HCT116 (cell line): ENCODE measurements around the gene NXPE3. TPM values are rescaled to one million over a fixed set of nuclear protein-coding genes. Genes with fewer than 3 reads are reported as not detected.

ENCODE experiments used
- ATAC-seq: fragments of 200-7000 bp; cut with Tn5 transposase; 2 replicates; pipeline ENCODE4 v1.9.1; 2020; ENCODE audit warnings: mild to moderate bottlenecking, moderate library complexity
- BruUV-seq: library from RNA; stranded (reverse); fragments of 400-500 nt; replicated peaks from 2 replicates; lab custom pipeline; 2021; lab: Mats Ljungman, UMichigan
- CTCF ChIA-PET: fragments of 300-600 bp; sonication (Branson Sonifier 250); formaldehyde crosslinking; loops from one replicate; lab custom pipeline; 2021; ENCODE audit warnings: antibody characterized with exemption; lab: Charles Lee
- POLR2A ChIA-PET: fragments of 300-600, 350-600 bp; sonication (Branson Sonifier 250); formaldehyde crosslinking; loops from one replicate; lab custom pipeline; 2021; ENCODE audit warnings: antibody characterized with exemption; lab: Charles Lee
- RAD21 ChIA-PET, 2 experiments: fragments of 300-600 bp; sonication (Branson Sonifier 250); formaldehyde crosslinking; loops; one replicate each; lab custom pipeline; 2023; ENCODE audit warnings: low total read pairs in 2 of 2; ENCODE audit not compliant: uncharacterized antibody in 2 of 2, unreplicated experiment in 2 of 2, low non-redundant PET in 1 of 2; lab: Charles Lee
- DNase-seq: peaks from one replicate; pipeline ENCODE4 v3.0.0-alpha.2; 2010; ENCODE audit warnings: low read depth, low spot score
- H2AFZ ChIP-seq: fragments of 200-600 bp; shearing (Covaris generic), sonication (generic); 2 replicates; pipeline ENCODE4 v1.6.1; 2017; ENCODE audit warnings: low read depth, mixed run types, mixed read lengths, antibody characterized with exemption, low read length; ENCODE audit not compliant: poor library complexity, severe bottlenecking
- H3K27ac ChIP-seq: 2 replicates; pipeline ENCODE4 v1.5.1; 2012; ENCODE audit warnings: low read depth, low read length
- H3K27me3 ChIP-seq: fragments of 200-600 bp; sonication (generic); 2 replicates; pipeline ENCODE4 v1.6.1; 2016; ENCODE audit warnings: mixed run types, low read length, mixed read lengths; ENCODE audit not compliant: insufficient read depth
- H3K36me3 ChIP-seq, 2 experiments: fragments of 200-500 bp in 1 of 2; fragments of 200-600 bp in 1 of 2; sonication (Bioruptor generic) in 1 of 2; sonication (generic) in 1 of 2; 2 replicates each; pipeline versions ENCODE4 v1.5.1 to v1.6.1; 2014 to 2016; ENCODE audit warnings: low read length in 2 of 2, inconsistent platforms in 1 of 2, mixed read lengths in 1 of 2, mixed run types in 1 of 2; ENCODE audit not compliant: insufficient read depth in 2 of 2, control insufficient read depth in 1 of 2
- H3K4me1 ChIP-seq, 2 experiments: fragments of 200-600 bp in 1 of 2; sonication (generic) in 1 of 2; 2 replicates each; pipeline versions ENCODE4 v1.5.1 to v1.6.1; 2012 to 2017; ENCODE audit warnings: low read length in 2 of 2, inconsistent platforms in 1 of 2, mild to moderate bottlenecking in 1 of 2, mixed read lengths in 1 of 2, mixed run types in 1 of 2, moderate library complexity in 1 of 2; ENCODE audit not compliant: insufficient read depth in 2 of 2, control insufficient read depth in 1 of 2
- H3K4me2 ChIP-seq: fragments of 200-600 bp; sonication (generic); 2 replicates; pipeline ENCODE4 v1.6.1; 2017; ENCODE audit warnings: mixed run types, low read length, mixed read lengths
- H3K4me3 ChIP-seq, 2 experiments: fragments of 200-600 bp in 1 of 2; sonication (generic) in 1 of 2; replicated peaks in 1 of 2; 2 replicates each; pipeline ENCODE4 v1.5.1; 2011 to 2016; ENCODE audit warnings: low read length in 2 of 2, control low read depth in 1 of 2, low read depth in 1 of 2, mild to moderate bottlenecking in 1 of 2, mixed read lengths in 1 of 2, mixed run types in 1 of 2
- H3K79me2 ChIP-seq: fragments of 200-600 bp; sonication (generic); 2 replicates; pipeline ENCODE4 v1.6.1; 2017; ENCODE audit warnings: mild to moderate bottlenecking, mixed run types, low read length, moderate library complexity, mixed read lengths; ENCODE audit not compliant: insufficient read depth
- H3K9ac ChIP-seq: fragments of 200-600 bp; sonication (generic); 2 replicates; pipeline ENCODE4 v1.6.1; 2016; ENCODE audit warnings: low read length, mixed read lengths
- H3K9me2 ChIP-seq: fragments of 200-600 bp; sonication (generic), shearing (Covaris generic); 2 replicates; pipeline ENCODE4 v1.6.1; 2017; ENCODE audit warnings: mixed run types, mild to moderate bottlenecking, moderate library complexity; ENCODE audit not compliant: insufficient read depth
- H3K9me3 ChIP-seq, 2 experiments: fragments of 200-500 bp in 1 of 2; fragments of 200-600 bp in 1 of 2; sonication (Bioruptor generic) in 1 of 2; sonication (generic) in 1 of 2; 2 replicates each; pipeline ENCODE4 v1.6.1; 2014 to 2017; ENCODE audit warnings: low read length in 2 of 2, mixed read lengths in 2 of 2, inconsistent platforms in 1 of 2, low read depth in 1 of 2, mild to moderate bottlenecking in 1 of 2, mixed run types in 1 of 2, moderate library complexity in 1 of 2; ENCODE audit not compliant: control insufficient read depth in 1 of 2, insufficient read depth in 1 of 2
- H4K20me1 ChIP-seq: fragments of 200-600 bp; sonication (generic), shearing (Covaris generic); 2 replicates; pipeline ENCODE4 v1.6.1; 2017; ENCODE audit warnings: mixed run types, mild to moderate bottlenecking, moderate library complexity; ENCODE audit not compliant: insufficient read depth
- CBX3 ChIP-seq: IDR thresholded peaks from 2 replicates; pipeline ENCODE4 v1.6.1; 2012; ENCODE audit warnings: low read depth
- CEBPB ChIP-seq: IDR thresholded peaks from 2 replicates; pipeline ENCODE4 v1.6.1; 2012; ENCODE audit warnings: low read depth
- EZH2 ChIP-seq: fragments of 200-600 bp; sonication (generic); IDR thresholded peaks from 2 replicates; pipeline ENCODE4 v1.6.1; 2017; ENCODE audit warnings: antibody characterized with exemption, mixed run types
- EZH2phosphoT487 ChIP-seq: fragments of 200-600 bp; IDR thresholded peaks from 2 replicates; pipeline ENCODE4 v1.6.1; 2018; ENCODE audit warnings: antibody characterized with exemption, borderline replicate concordance
- FOSL1 ChIP-seq: IDR thresholded peaks from 2 replicates; pipeline ENCODE4 v1.6.1; 2012; ENCODE audit warnings: low read depth
- JUND ChIP-seq: IDR thresholded peaks from 2 replicates; pipeline ENCODE4 v1.6.1; 2012
- MAX ChIP-seq: IDR thresholded peaks from 2 replicates; pipeline ENCODE4 v1.6.1; 2012
- POLR2A ChIP-seq: IDR thresholded peaks from 2 replicates; pipeline ENCODE4 v1.7.0; 2011; ENCODE audit warnings: borderline replicate concordance; ENCODE audit not compliant: insufficient read depth, insufficient read length; ENCODE audit errors: extremely low read depth
- POLR2AphosphoS5 ChIP-seq: IDR thresholded peaks from 2 replicates; pipeline ENCODE4 v1.6.1; 2011; ENCODE audit warnings: mild to moderate bottlenecking, low read depth, low read length, moderate library complexity
- SIN3A ChIP-seq: IDR thresholded peaks from 2 replicates; pipeline ENCODE4 v1.6.1; 2012; ENCODE audit warnings: low read depth
- SP1 ChIP-seq: IDR thresholded peaks from 2 replicates; pipeline ENCODE4 v1.6.1; 2012; ENCODE audit warnings: low read depth
- SRF ChIP-seq: IDR thresholded peaks from 2 replicates; pipeline ENCODE4 v1.6.1; 2012; ENCODE audit warnings: low read depth
- TCF7L2 ChIP-seq: IDR thresholded peaks from 2 replicates; pipeline ENCODE4 v1.7.0; 2011; ENCODE audit warnings: borderline replicate concordance, inconsistent platforms; ENCODE audit not compliant: insufficient read depth, insufficient read length; ENCODE audit errors: extremely low read depth
- ZBTB33 ChIP-seq: IDR thresholded peaks from 2 replicates; pipeline ENCODE4 v1.6.1; 2011; ENCODE audit warnings: mild to moderate bottlenecking, low read length, moderate library complexity; ENCODE audit not compliant: insufficient replicate concordance; ENCODE audit errors: extremely low read depth
- ZFX ChIP-seq: fragments of 450-650 bp; IDR thresholded peaks from 2 replicates; pipeline ENCODE4 v1.6.1; 2017
- intact Hi-C: fragments of 100-400 bp; cut with micrococcal nuclease; formaldehyde crosslinking; loops from 2 replicates; pipeline ENCODE4 v1.10.0; 2022
- total RNA-seq: library from RNA; stranded (reverse); gene quantifications from one replicate; pipeline ENCODE4 v1.2.1, GENCODE V29; 2021; ENCODE audit not compliant: unreplicated experiment

The NXPE3 gene
- total RNA-seq, 1 experiment from 2014 or later: 4.3 TPM

- TF ChIP-seq SP1 (0 out of 2 replicates have a peak, but pooled peaks have one; percentile 3), SIN3A (no peak), EZH2 (no peak), EZH2phosphoT487 (no peak), TCF7L2 (no peak)
- H3K27ac ChIP-seq: no peak overlapping the region
- H3K9me2 ChIP-seq: no peaks in the 10 kb centered on the region
- CTCF ChIA-PET: interaction anchor here (1.7 kb wide), 1 partner anchor 356 kb away, joined by 7 read pairs; no protein-coding TSS in a partner anchor
- ATAC-seq: peak; percentile 62
- H2AFZ ChIP-seq: no peak overlapping the region
- POLR2A ChIA-PET: no interaction called here
- intact Hi-C loops: no loop called here
- RAD21 ChIA-PET: interaction anchor here in 1 of 2 experiments (0.6 kb wide), 1 partner anchor 56 kb away, joined by 4 read pairs; no protein-coding TSS in a partner anchor
- no peaks in the 10 kb centered on the region for H4K20me1 ChIP-seq
- no peaks in the 10 kb centered on the region for H3K79me2 ChIP-seq
- H3K36me3 ChIP-seq: no peaks in the 10 kb centered on the region
- H3K4me2 ChIP-seq: peak overlapping the region; percentile 50
- no TSS peak for BruUV-seq
- DNase-seq: no peak
- no peaks in the 10 kb centered on the region for H3K9me3 ChIP-seq
- no peaks in the 10 kb centered on the region for H3K27me3 ChIP-seq
- no peak overlapping the region for H3K4me3 ChIP-seq
- H3K4me1 ChIP-seq: peaks cover 14 to 16% of the 10 kb centered on the region in 2 experiments
- no peak overlapping the region for H3K9ac ChIP-seq
Observed at GRCh38 chr3:101868534-101869464, 89.8 kb downstream of the NXPE3 start.

GRCh38 chr3:101870138-101870537 lies 91.1 kb downstream of the NXPE3 start:
- no peak for DNase-seq
- no peak for TF ChIP-seq POLR2A
- no peak for TF ChIP-seq ZFX
- no peak for TF ChIP-seq POLR2AphosphoS5
- no peak for TF ChIP-seq SIN3A
- no peak for TF ChIP-seq ZBTB33
- TF ChIP-seq JUND: no peak
- no peak for TF ChIP-seq MAX
- TF ChIP-seq SRF: no peak
- TF ChIP-seq SP1: no peak
- TF ChIP-seq FOSL1: no peak
- TF ChIP-seq CBX3: no peak
- TF ChIP-seq TCF7L2: no peak
- TF ChIP-seq CEBPB: no peak

More at GRCh38 chr3:101870138-101870537, 91.1 kb downstream of the NXPE3 start:
- no TSS peak for BruUV-seq
- H3K79me2 ChIP-seq: no peaks in the 10 kb centered on the region
- no peaks in the 10 kb centered on the region for H3K9me3 ChIP-seq
- H4K20me1 ChIP-seq: no peaks in the 10 kb centered on the region
- no peak overlapping the region for H2AFZ ChIP-seq
- no peak overlapping the region for H3K9ac ChIP-seq
- RAD21 ChIA-PET: no interaction called here
- no peak overlapping the region for H3K27ac ChIP-seq
- peaks cover 14 to 16% of the 10 kb centered on the region in 2 experiments for H3K4me1 ChIP-seq
- POLR2A ChIA-PET: no interaction called here
- no peak overlapping the region for H3K4me2 ChIP-seq
- no peak overlapping the region for H3K4me3 ChIP-seq
- no peaks in the 10 kb centered on the region for H3K36me3 ChIP-seq
- CTCF ChIA-PET: no interaction called here
- intact Hi-C loops: no loop called here
- no peaks in the 10 kb centered on the region for H3K27me3 ChIP-seq
- ATAC-seq: no peak
- no peaks in the 10 kb centered on the region for H3K9me2 ChIP-seq
